ENCODE data around the gene MESP1.

DNA sequence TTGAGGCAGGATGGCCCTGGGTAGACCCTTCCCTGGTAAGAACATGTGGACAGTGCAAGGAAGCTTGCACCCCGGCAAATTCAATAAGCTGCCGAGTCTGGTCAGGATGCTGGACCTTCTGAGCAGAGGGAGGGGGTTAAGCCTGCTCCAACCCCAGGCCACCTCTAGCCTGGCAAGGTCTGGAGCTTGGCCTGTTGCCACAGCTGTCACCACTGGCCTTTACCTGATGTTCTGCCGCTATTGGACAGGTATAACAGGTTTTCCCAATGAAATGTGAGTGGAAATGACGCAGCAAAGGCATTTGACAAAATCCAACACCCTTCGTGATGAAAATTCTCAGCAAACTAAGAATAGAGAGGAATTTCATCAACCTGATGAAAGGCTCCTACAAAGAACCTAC is 699 bp upstream of the MESP1 start:
- TF ChIP-seq EZH2 (IDR thresholded peaks at IDR 0.05; ENCODE audit: low read depth, low read length, severe bottlenecking) (no peak), YY1 (IDR thresholded peaks at IDR 0.05; ENCODE audit: low read depth, low read length) (no peak), TAF1 (IDR thresholded peaks at IDR 0.05; ENCODE audit: low read depth, low read length) (no peak), POLR2A (IDR thresholded peaks at IDR 0.05; ENCODE audit: control extremely low read depth in 1 of 2, low read depth in 2 of 2, low read length in 2 of 2) (no peak), FOSL1 (IDR thresholded peaks at IDR 0.05; ENCODE audit: insufficient read depth, low read depth, low read length) (no peak), SIX5 (IDR thresholded peaks at IDR 0.05; ENCODE audit: low read depth, low read length) (no peak), POLR2AphosphoS5 (IDR thresholded peaks at IDR 0.05; ENCODE audit: low read depth, low read length) (no peak), KDM5A (IDR thresholded peaks at IDR 0.05; ENCODE audit: low read length) (no peak), TEAD4 (IDR thresholded peaks at IDR 0.05; ENCODE audit: low read depth, low read length) (no peak), POU5F1 (IDR thresholded peaks at IDR 0.05; ENCODE audit: low read depth, low read length) (no peak), EP300 (IDR thresholded peaks at IDR 0.05; ENCODE audit: borderline replicate concordance in 1 of 2, low read depth in 2 of 2, low read length in 2 of 2) (no peak)
- TF ChIP-seq, protein P1, sequence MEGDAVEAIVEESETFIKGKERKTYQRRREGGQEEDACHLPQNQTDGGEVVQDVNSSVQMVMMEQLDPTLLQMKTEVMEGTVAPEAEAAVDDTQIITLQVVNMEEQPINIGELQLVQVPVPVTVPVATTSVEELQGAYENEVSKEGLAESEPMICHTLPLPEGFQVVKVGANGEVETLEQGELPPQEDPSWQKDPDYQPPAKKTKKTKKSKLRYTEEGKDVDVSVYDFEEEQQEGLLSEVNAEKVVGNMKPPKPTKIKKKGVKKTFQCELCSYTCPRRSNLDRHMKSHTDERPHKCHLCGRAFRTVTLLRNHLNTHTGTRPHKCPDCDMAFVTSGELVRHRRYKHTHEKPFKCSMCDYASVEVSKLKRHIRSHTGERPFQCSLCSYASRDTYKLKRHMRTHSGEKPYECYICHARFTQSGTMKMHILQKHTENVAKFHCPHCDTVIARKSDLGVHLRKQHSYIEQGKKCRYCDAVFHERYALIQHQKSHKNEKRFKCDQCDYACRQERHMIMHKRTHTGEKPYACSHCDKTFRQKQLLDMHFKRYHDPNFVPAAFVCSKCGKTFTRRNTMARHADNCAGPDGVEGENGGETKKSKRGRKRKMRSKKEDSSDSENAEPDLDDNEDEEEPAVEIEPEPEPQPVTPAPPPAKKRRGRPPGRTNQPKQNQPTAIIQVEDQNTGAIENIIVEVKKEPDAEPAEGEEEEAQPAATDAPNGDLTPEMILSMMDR (IDR thresholded peaks at IDR 0.05; ENCODE audit: control extremely low read depth in 1 of 3, insufficient read depth in 1 of 3, low read depth in 1 of 3, low read length in 3 of 3) = no peak
